VCaP (cell line): ENCODE results near the gene NR4A1.

Experiments used
- H3K27ac ChIP-seq: fragments of 450-650 bp; 2 replicates; pipeline ENCODE4 v1.5.1; 2017
- CTCF ChIP-seq: fragments of 450-650 bp; conservative IDR thresholded peaks from 2 replicates; pipeline ENCODE4 v1.5.1; 2017; ENCODE audit warnings: mild to moderate bottlenecking, moderate library complexity

Gene NR4A1

GRCh38 chr12:52053536-52054209 is 2.4 kb downstream of the NR4A1 start:
- peak overlapping the region; percentile 98 for H3K27ac ChIP-seq

GRCh38 chr12:52054231-52054832 is 3.1 kb downstream of the NR4A1 start:
- no peak for TF ChIP-seq CTCF
- H3K27ac ChIP-seq, result peak overlapping the region; percentile 98; the same call in 1 of the 2 replicates

More at GRCh38 chr12:52053536-52054209, 2.4 kb downstream of the NR4A1 start:
- TF ChIP-seq CTCF, result no peak

- peak overlapping the region; percentile 98; the same call in 1 of the 2 replicates for H3K27ac ChIP-seq
- no peak for TF ChIP-seq CTCF
Observed at GRCh38 chr12:52054833-52055730, 3.8 kb downstream of the NR4A1 start.

- TF ChIP-seq CTCF, result no peak
Observed at GRCh38 chr12:52055731-52056711, 4.8 kb downstream of the NR4A1 start.

GRCh38 chr12:52056801-52057637 is 5.8 kb downstream of the NR4A1 start:
- H3K27ac ChIP-seq, result no peak overlapping the region
- TF ChIP-seq CTCF, result no peak

More at GRCh38 chr12:52055731-52056711, 4.8 kb downstream of the NR4A1 start:
- H3K27ac ChIP-seq, result no peak overlapping the region
